ENCODE data around the gene SHOX. TPM values are rescaled to one million over a fixed set of nuclear protein-coding genes. Genes with fewer than 3 reads are reported as not detected.
"Not testable (repeated sequence)": the region's sequence is repeated elsewhere in the genome, so short reads cannot be mapped to it uniquely, and the experiment has no call there.

Gene SHOX
- total RNA-seq (not detected), polyA plus RNA-seq (not detected)

DNA sequence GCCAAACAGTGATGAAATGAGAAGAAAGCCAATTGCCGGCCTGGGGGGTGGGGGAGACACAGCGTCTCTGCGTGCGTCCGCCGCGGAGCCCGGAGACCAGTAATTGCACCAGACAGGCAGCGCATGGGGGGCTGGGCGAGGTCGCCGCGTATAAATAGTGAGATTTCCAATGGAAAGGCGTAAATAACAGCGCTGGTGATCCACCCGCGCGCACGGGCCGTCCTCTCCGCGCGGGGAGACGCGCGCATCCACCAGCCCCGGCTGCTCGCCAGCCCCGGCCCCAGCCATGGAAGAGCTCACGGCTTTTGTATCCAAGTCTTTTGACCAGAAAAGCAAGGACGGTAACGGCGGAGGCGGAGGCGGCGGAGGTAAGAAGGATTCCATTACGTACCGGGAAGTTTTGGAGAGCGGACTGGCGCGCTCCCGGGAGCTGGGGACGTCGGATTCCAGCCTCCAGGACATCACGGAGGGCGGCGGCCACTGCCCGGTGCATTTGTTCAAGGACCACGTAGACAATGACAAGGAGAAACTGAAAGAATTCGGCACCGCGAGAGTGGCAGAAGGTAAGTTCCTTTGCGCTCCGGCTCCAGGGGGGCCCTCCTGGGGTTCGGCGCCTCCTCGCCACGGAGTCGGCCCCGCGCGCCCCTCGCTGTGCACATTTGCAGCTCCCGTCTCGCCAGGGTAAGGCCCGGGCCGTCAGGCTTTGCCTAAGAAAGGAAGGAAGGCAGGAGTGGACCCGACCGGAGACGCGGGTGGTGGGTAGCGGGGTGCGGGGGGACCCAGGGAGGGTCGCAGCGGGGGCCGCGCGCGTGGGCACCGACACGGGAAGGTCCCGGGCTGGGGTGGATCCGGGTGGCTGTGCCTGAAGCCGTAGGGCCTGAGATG lies at the start of gene SHOX:
Gene SHOX, plus strand, starts transcription at position 180 of the 885 bp plus-strand sequence. Its CDS starts 107 bp downstream, at position 287.
- 1% methylated on average over 84 of the region's 84 CpGs for WGBS
- DNase-seq (ENCODE audit: extremely low spot score), result no peak
- no peak within 1 kb of the TSS for H3K4me3 ChIP-seq (ENCODE audit: low read depth, low read length)

DNA sequence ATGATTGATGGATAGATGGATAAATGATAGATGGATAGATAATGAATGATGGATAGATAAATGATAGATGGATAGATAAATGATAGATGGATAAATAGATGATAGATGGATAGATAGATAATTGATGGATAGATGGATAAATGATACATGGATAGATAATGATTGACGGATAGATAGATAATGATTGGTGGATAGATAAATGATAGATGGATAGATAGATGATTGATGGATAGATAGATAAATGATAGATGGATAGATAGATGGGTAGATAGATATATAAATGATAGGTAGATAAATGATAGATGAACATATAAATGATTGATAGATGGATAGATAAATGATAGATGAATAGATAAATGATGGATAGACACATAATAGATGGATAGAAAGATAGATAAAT lies 49.5 kb upstream of the SHOX start:
- Histone ChIP-seq H3K27ac (ENCODE audit: low read depth) (no peak overlapping the region), H3K4me3 (ENCODE audit: low read depth, low read length) (no peak overlapping the region), H3K36me3 (ENCODE audit: insufficient read depth) (no peaks in the 10 kb centered on the region), H3K4me1 (ENCODE audit: insufficient read depth) (no peaks in the 10 kb centered on the region)
- no peak for DNase-seq (ENCODE audit: extremely low spot score)
- 94% methylated on average over 1 of the region's 1 CpG for WGBS

More for the DNA sequence above, at the start of gene SHOX:
- H3K36me3 ChIP-seq (ENCODE audit: insufficient read depth), result no peaks in the 10 kb centered on the region
- H3K4me1 ChIP-seq (ENCODE audit: insufficient read depth), result no peaks in the 10 kb centered on the region
- H3K27ac ChIP-seq (ENCODE audit: low read depth), result no peak within 1 kb of the TSS

DNA sequence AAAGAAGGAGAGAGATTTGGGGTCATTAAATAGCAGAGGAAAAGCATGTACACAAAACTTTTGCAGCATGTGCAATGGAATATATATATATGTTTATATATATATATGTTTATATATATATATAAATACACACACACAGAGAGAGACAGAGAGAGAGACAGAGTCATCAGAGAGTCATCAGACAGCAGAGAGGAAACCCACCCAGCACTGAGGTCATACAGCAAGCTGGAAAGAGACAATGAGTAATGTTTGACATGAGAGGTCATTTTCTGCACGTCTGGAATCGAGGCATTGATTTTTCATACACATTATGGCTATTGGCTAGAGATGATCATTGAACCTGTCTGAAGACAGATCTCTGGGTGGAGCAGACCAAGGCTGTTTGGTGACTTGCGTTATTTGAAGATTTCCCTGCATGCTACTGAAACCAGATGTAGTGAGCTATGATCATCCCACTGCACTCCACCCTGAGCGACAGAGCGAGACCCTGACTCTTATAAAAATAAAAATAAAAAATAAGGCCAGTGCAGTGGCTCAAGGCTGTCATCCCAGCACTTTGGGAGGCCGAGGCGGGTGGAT lies 48.8 kb upstream of the SHOX start:
- DNase-seq (ENCODE audit: extremely low spot score), result no peak
- no peak overlapping the region for H3K27ac ChIP-seq (ENCODE audit: low read depth)
- WGBS, result 70% methylated on average over 7 of the region's 7 CpGs
- no peaks in the 10 kb centered on the region for H3K36me3 ChIP-seq (ENCODE audit: insufficient read depth)
- no peaks in the 10 kb centered on the region for H3K4me1 ChIP-seq (ENCODE audit: insufficient read depth)
- H3K4me3 ChIP-seq (ENCODE audit: low read depth, low read length), result no peak overlapping the region

DNA sequence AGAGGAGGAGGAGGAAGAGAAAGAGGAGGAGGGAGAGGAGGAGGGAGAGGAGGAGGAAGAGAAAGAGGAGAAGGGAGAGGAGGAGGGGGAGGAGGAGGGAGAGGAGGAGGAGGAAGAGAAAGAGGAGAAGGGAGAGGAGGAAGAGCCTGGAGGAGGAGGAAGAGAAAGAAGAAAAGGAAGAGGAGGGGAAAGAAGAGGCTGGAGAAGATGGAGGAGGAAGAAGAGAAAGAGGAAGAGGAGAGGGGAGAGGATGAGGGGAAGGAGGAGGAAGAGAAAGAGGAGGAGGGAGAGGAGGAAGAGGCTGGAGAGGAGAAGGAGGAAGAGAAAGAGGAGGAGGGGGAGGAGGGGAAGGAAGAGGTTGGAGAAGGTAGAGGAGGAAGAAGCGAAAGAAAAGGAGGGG lies 46.0 kb upstream of the SHOX start:
- no peaks in the 10 kb centered on the region for H3K36me3 ChIP-seq (ENCODE audit: insufficient read depth)
- H3K27ac ChIP-seq (ENCODE audit: low read depth), result no peak overlapping the region
- H3K4me3 ChIP-seq (ENCODE audit: low read depth, low read length), result no peak overlapping the region
- no peaks in the 10 kb centered on the region for H3K4me1 ChIP-seq (ENCODE audit: insufficient read depth)
- 41% methylated on average over 1 of the region's 1 CpG for WGBS
- no peak for DNase-seq (ENCODE audit: extremely low spot score)

DNA sequence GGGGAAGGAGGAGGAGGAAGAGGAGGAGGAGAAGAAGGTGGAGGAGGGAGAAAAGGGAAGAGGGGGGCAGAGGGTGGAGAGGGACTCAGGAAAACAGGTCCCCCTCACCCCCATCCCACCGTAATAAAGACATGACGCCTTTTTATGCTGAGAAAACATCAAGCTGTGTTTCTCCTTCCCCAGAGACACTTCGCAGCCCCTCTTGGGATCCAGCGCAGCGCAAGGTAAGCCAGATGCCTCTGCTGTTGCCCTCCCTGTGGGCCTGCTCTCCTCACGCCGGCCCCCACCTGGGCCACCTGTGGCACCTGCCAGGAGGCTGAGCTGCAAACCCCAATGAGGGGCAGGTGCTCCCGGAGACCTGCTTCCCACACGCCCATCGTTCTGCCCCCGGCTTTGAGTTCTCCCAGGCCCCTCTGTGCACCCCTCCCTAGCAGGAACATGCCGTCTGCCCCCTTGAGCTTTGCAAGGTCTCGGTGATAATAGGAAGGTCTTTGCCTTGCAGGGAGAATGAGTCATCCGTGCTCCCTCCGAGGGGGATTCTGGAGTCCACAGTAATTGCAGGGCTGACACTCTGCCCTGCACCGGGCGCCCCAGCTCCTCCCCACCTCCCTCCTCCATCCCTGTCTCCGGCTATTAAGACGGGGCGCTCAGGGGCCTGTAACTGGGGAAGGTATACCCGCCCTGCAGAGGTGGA lies 45.3 kb upstream of the SHOX start:
- Histone ChIP-seq H3K36me3 (ENCODE audit: insufficient read depth) (no peaks in the 10 kb centered on the region), H3K4me1 (ENCODE audit: insufficient read depth) (no peaks in the 10 kb centered on the region), H3K4me3 (ENCODE audit: low read depth, low read length) (no peak overlapping the region), H3K27ac (ENCODE audit: low read depth) (no peak overlapping the region)
- DNase-seq (ENCODE audit: extremely low spot score), result no peak
- 40% methylated on average over 21 of the region's 21 CpGs for whole genome bisulfite sequencing

DNA sequence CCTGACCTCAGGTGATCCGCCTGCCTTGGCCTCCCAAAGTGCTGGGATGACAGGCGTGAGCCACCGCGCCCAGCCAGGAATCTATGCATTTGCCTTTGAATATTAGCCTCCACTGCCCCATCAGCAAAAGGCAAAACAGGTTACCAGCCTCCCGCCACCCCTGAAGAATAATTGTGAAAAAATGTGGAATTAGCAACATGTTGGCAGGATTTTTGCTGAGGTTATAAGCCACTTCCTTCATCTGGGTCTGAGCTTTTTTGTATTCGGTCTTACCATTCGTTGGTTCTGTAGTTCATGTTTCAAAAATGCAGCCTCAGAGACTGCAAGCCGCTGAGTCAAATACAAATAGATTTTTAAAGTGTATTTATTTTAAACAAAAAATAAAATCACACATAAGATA lies 44.2 kb upstream of the SHOX start:
- 84% methylated on average over 8 of the region's 8 CpGs for WGBS
- H3K27ac ChIP-seq (ENCODE audit: low read depth), result no peak overlapping the region
- H3K4me3 ChIP-seq (ENCODE audit: low read depth, low read length), result no peak overlapping the region
- H3K4me1 ChIP-seq (ENCODE audit: insufficient read depth), result no peaks in the 10 kb centered on the region
- no peak for DNase-seq (ENCODE audit: extremely low spot score)
- H3K36me3 ChIP-seq (ENCODE audit: insufficient read depth), result no peaks in the 10 kb centered on the region

DNA sequence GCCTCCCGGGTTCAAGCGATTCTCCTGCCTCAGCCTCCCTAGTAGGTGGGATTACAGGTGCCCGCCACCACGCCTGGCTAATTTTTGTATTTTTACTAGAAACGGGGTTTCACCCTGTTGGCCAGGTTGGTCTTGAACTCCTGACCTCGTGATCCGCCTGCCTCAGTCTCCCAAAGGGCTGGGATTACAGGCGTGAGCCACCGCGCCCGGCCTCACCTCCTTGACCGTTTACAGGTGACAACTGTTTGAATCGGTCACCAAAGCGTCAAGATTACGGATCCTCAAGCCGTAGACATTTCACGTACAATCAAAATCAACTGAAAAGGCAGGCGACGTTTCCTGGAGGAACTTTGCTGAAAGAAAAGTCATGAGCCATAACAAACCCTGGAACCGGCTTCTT lies 41.3 kb upstream of the SHOX start:
- not testable (repeated sequence) for H3K36me3 ChIP-seq (ENCODE audit: insufficient read depth); DNase-seq (ENCODE audit: extremely low spot score); H3K27ac ChIP-seq (ENCODE audit: low read depth); H3K4me3 ChIP-seq (ENCODE audit: low read depth, low read length); H3K4me1 ChIP-seq (ENCODE audit: insufficient read depth)
- 86% methylated on average over 20 of the region's 20 CpGs for WGBS

DNA sequence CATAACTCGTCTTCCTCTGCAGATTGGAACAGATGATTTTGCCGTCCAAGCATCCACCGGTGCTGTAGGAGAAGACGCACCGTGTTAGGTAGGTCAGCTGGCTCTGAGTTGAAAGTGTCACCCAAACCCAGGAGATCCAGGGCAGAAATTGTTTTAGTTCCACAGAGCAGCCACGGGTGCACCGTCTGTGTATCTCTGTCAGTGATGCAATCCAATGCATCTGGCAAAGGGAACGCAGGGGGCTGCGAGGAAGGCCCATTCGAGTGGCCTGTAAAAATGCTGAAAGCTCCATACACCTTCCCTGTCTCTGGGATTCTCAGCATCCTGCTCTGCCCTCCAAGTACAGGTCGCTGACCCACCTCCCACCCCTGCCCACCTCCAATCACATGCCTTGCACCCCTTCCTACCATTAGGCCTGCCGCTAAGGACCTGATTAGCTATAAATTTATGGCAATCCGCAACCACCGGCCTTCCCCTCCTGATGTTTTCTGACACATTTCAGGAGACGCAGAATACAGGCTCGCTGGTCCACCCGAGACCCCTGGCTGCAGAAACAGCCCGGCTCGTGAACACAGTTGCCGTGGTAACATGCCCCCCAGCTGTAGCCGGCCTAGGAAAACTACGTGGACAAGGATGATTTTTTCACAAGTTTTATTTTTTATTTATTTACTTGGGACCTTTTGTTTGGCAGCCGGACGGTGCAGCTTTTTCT lies 39.7 kb upstream of the SHOX start:
- DNase-seq (ENCODE audit: extremely low spot score), result no peak
- H3K4me1 ChIP-seq (ENCODE audit: insufficient read depth), result no peaks in the 10 kb centered on the region
- no peaks in the 10 kb centered on the region for H3K36me3 ChIP-seq (ENCODE audit: insufficient read depth)
- H3K27ac ChIP-seq (ENCODE audit: low read depth), result no peak overlapping the region
- H3K4me3 ChIP-seq (ENCODE audit: low read depth, low read length), result no peak overlapping the region
- WGBS, result 65% methylated on average over 24 of the region's 24 CpGs

DNA sequence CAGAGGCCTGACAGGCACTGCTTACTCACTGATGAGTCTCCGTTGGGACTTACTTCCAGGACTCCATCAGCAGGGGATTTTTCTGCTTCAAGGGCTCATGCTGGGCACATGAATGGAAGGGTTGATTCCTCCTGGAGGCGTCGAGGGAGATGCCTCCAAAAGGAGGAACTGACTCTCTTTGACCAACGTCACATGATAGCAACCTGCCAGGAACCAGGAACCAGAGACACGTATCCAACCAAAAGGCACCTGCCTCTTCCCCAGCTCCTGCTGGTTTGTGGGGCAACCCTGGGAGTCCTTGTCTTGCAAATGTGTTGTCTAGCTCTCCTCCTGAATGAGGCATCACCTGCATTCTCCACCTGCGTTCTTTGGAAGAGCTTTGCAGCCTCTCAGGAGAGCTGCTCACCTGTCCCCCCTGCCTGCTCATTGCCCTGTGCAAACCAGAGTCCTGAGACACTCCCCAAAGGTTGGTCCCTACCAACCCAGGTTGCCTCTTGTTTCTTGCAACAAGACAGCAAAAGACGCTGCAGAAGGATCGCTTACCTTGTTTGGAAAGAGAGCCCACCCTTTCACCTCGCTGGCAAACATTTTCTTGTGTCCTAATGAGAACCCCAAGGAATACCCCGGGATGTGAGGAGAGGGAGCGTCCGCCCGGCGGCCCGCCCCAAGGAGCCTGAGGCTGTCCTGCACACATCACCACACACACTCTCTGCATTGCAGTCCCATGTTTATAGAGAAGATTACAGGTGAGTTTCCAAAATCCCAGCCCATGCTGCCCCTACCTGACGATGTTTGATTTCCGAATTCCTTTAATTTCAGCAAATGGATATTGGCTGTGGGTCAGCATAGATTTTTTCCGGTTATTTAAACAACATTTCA lies 30.5 kb upstream of the SHOX start:
- no peak for DNase-seq (ENCODE audit: extremely low spot score)
- WGBS, result 41% methylated on average over 18 of the region's 18 CpGs
- no peaks in the 10 kb centered on the region for H3K36me3 ChIP-seq (ENCODE audit: insufficient read depth)

DNA sequence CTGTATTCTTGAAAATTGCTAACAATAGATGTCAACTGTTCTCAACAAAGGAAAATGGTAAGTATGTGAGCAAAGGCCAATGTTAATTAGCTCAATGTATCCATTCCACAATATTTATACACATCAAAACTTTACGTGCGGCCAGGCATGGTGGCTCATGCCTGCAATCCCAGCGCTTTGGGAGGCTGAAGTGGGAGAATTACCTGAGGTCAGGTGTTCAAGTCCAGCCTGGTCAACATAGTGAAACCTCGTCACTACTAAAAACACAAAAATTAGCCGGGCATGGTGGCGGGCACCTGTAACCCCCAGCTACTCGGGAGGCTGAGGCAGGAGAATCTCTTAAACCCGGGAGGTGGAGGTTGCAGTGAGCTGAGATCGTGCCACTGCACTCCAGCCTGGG lies 27.6 kb upstream of the SHOX start:
- 92% methylated on average over 9 of the region's 9 CpGs for WGBS
- not testable (repeated sequence) for H3K4me1 ChIP-seq (ENCODE audit: insufficient read depth); H3K4me3 ChIP-seq (ENCODE audit: low read depth, low read length); DNase-seq (ENCODE audit: extremely low spot score); H3K36me3 ChIP-seq (ENCODE audit: insufficient read depth); H3K27ac ChIP-seq (ENCODE audit: low read depth)

More for the DNA sequence above, 30.5 kb upstream of the SHOX start:
- no peaks in the 10 kb centered on the region for H3K4me1 ChIP-seq (ENCODE audit: insufficient read depth)
- no peak overlapping the region for H3K27ac ChIP-seq (ENCODE audit: low read depth)
- H3K4me3 ChIP-seq (ENCODE audit: low read depth, low read length), result no peak overlapping the region

DNA sequence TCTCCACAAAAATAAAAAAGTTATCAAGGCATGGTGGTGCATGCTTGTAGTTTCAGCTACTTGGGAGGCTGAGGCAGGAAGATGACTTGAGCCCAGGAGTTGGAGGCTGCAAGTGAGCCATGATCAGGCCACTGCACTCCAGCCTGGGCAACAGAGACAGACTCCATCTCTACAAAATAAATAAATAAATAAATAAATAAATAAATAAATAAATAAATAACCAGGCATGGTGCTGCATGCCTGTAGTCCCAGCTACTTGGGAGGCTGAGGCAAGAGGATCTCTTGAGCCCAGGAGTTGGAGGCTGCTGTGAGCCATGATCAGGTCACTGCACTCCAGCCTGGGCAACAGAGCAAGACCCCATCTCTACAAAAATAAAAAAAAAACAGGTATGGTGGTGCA lies 26.0 kb upstream of the SHOX start:
- not testable (repeated sequence) for H3K36me3 ChIP-seq (ENCODE audit: insufficient read depth); H3K4me1 ChIP-seq (ENCODE audit: insufficient read depth); H3K27ac ChIP-seq (ENCODE audit: low read depth); H3K4me3 ChIP-seq (ENCODE audit: low read depth, low read length); DNase-seq (ENCODE audit: extremely low spot score)

DNA sequence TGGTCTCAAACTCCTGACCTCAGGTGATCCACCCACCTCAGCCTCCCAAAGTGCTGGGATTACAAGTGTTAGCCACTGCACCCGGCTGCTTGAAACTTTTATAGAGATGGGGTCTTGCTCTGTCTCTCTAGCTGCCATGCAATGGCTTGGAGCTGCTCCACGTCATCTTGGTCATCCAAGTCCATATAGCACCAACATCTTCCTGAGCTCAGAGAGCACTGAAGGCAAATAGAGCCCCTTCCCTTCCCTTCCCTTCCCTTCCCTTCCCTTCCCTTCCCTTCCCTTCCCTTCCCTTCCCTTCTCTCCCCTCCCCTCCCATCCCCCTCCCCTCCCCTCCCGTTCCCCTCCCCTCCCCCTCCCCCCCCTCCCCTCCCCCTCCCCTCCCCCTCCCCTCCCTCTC lies 22.5 kb upstream of the SHOX start:
- H3K4me1 ChIP-seq (ENCODE audit: insufficient read depth); H3K27ac ChIP-seq (ENCODE audit: low read depth); DNase-seq (ENCODE audit: extremely low spot score); H3K36me3 ChIP-seq (ENCODE audit: insufficient read depth); H3K4me3 ChIP-seq (ENCODE audit: low read depth, low read length): not testable (repeated sequence)
- WGBS, result 65% methylated on average over 2 of the region's 3 CpGs

DNA sequence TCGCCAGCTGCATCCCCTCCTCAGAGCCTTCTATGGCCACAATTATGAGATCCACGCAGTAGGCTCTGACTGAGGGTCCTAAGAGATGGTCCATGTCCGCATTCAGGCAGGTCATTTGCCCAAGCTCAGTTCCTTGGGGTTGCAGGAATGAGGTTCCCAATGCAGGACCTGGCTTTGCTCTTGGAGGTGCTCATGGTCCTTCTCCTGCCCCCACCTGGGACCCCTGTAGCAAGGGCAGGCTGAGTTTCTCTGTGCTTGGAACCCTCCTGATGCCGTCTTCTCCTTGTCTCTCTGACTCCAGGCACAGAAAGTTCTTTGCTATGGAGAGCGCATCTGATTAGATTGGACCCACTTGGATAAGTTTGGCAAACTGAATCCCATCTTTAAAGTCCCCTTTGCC lies 16.5 kb upstream of the SHOX start:
- Histone ChIP-seq H3K27ac (ENCODE audit: low read depth) (no peak overlapping the region), H3K4me1 (ENCODE audit: insufficient read depth) (no peaks in the 10 kb centered on the region), H3K36me3 (ENCODE audit: insufficient read depth) (no peaks in the 10 kb centered on the region), H3K4me3 (ENCODE audit: low read depth, low read length) (no peak overlapping the region)
- WGBS, result 83% methylated on average over 5 of the region's 5 CpGs
- DNase-seq (ENCODE audit: extremely low spot score), result no peak
